Sigmoid colon (tissue), 7 donors: ENCODE data around the gene MFSD6L. TPM values are rescaled to one million over a fixed set of nuclear protein-coding genes. Genes with fewer than 3 reads are reported as not detected.

Experiments
- DNase-seq: peaks from one replicate; pipeline ENCODE4 v3.0.0-alpha.2; 2019
- H3K27ac ChIP-seq, 4 donors: fragments of 200-600 bp; sonication (generic); one replicate each; pipeline ENCODE4 v1.5.1; 2016 to 2019; ENCODE audit warnings: mild to moderate bottlenecking in 1 of 4
- H3K27me3 ChIP-seq, 3 donors: fragments of 200-600 bp; sonication (generic); one replicate each; pipeline ENCODE4 v1.5.1; 2019; ENCODE audit warnings: mild to moderate bottlenecking in 1 of 3
- H3K36me3 ChIP-seq, 4 donors: fragments of 200-600 bp; sonication (generic); one replicate each; pipeline ENCODE4 v1.5.1; 2016 to 2019
- H3K4me1 ChIP-seq, 4 donors: fragments of 200-600 bp; sonication (generic); one replicate each; pipeline ENCODE4 v1.5.1; 2017 to 2019
- H3K4me3 ChIP-seq, 4 donors: fragments of 200-600 bp; sonication (generic); one replicate each; pipeline ENCODE4 v1.5.1; 2017 to 2019; ENCODE audit warnings: mild to moderate bottlenecking in 2 of 4, moderate library complexity in 1 of 4
- H3K9me3 ChIP-seq, 4 donors: fragments of 200-600 bp in 3 of 4; sonication (generic) in 3 of 4; one replicate each; pipeline versions ENCODE4 v1.5.1 to v1.6.1; 2013 to 2019
- EP300 ChIP-seq, 4 donors: sonication (generic); formaldehyde crosslinking; IDR thresholded peaks; one replicate each; pipeline ENCODE4 v1.6.1; 2017; ENCODE audit warnings: antibody characterized with exemption in 4 of 4
- POLR2A ChIP-seq, 2 donors: fragments of 450-650 bp; IDR thresholded peaks; one replicate each; pipeline ENCODE4 v1.6.1; 2016; ENCODE audit warnings: antibody characterized with exemption in 2 of 2, mild to moderate bottlenecking in 2 of 2, moderate library complexity in 2 of 2
- POLR2AphosphoS5 ChIP-seq, 4 donors: sonication (generic); formaldehyde crosslinking; IDR thresholded peaks; one replicate each; pipeline ENCODE4 v1.6.1; 2017; ENCODE audit warnings: antibody characterized with exemption in 4 of 4
- WGBS, 2 donors: extraction: QIAGEN DNeasy Blood & Tissue Kit; methylation state at CpG; one replicate each; pipeline ENCODE4 v1.1.7; 2013; 5-methylcytosine and 5-hydroxymethylcytosine counted together
- intact Hi-C: fragments of 100-400 bp; cut with DNase I; formaldehyde crosslinking; loops from one replicate; pipeline ENCODE4 v1.15.1; 2023
- polyA plus RNA-seq, 3 donors: library from polyadenylated mRNA; stranded (reverse); fragments of 200-250 nt; gene quantifications; one replicate each; pipeline ENCODE4 v1.2.3, GENCODE V29; 2013
- total RNA-seq, 4 donors: library from RNA; depleted of rRNA; stranded (reverse); fragments of >200 nt; gene quantifications; one replicate each; pipeline ENCODE4 v1.1.0, GENCODE V29; 2016
- TF ChIP-seq, protein P1 (sequence below), 4 experiments: fragments of 450-650 bp in 3 of 4; fragments of 200-600 bp in 1 of 4; IDR thresholded peaks; one replicate each; pipeline ENCODE4 v1.5.1; 2016 to 2019; ENCODE audit warnings: antibody characterized with exemption in 4 of 4, mild to moderate bottlenecking in 3 of 4, moderate library complexity in 2 of 4
- donor health status: healthy with polysubstance abuse.
- donor health status: Bipolar disorder and iron deficiency.
- donor health status: healthy.

Gene MFSD6L
- total and polyA plus RNA-seq, 7 donors = 0.69 to 4.9 (median 1.2) TPM; not detected in 4

DNA sequence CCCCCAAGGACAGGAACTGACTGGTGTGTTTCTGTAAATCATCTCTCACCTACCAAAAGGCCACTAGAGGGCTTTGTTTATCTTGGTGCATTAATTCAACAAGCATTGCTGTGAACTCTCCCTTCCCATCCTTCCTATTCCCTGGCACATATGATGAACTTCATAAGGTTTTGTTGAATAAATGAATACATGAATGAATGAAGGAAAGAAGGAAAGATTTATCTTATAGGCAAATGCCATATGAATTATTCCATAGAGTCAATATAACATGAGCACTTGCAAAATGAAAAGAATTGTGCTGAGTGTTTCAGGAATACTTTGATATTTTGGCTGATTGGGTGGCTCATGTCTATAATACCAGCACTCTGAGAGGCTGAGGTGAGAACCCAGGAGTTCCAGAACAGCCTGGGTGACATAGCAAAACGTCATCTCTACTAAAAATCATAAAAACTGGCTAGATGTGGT is 45.2 kb downstream of the MFSD6L start:
- Histone ChIP-seq H3K4me3 (no peak overlapping the region), H3K36me3 (no peaks in the 10 kb centered on the region), H3K27ac (no peak overlapping the region), H3K4me1 (no peaks in the 10 kb centered on the region), H3K9me3 (no peaks in the 10 kb centered on the region), H3K27me3 (peaks cover 0 to 6% (median 2%) of the 10 kb centered on the region in 3 donors)
- intact Hi-C loops = no loop called here
- TF ChIP-seq, protein P1, sequence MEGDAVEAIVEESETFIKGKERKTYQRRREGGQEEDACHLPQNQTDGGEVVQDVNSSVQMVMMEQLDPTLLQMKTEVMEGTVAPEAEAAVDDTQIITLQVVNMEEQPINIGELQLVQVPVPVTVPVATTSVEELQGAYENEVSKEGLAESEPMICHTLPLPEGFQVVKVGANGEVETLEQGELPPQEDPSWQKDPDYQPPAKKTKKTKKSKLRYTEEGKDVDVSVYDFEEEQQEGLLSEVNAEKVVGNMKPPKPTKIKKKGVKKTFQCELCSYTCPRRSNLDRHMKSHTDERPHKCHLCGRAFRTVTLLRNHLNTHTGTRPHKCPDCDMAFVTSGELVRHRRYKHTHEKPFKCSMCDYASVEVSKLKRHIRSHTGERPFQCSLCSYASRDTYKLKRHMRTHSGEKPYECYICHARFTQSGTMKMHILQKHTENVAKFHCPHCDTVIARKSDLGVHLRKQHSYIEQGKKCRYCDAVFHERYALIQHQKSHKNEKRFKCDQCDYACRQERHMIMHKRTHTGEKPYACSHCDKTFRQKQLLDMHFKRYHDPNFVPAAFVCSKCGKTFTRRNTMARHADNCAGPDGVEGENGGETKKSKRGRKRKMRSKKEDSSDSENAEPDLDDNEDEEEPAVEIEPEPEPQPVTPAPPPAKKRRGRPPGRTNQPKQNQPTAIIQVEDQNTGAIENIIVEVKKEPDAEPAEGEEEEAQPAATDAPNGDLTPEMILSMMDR (IDR thresholded peaks at IDR 0.05) = no peak
- TF ChIP-seq POLR2A (IDR thresholded peaks at IDR 0.05) (no peak), EP300 (IDR thresholded peaks at IDR 0.05) (no peak), POLR2AphosphoS5 (IDR thresholded peaks at IDR 0.05) (no peak)
- WGBS, 2 donors = 9 to 42% methylated on average over 1 of the region's 1 CpG
- DNase-seq = no peak

DNA sequence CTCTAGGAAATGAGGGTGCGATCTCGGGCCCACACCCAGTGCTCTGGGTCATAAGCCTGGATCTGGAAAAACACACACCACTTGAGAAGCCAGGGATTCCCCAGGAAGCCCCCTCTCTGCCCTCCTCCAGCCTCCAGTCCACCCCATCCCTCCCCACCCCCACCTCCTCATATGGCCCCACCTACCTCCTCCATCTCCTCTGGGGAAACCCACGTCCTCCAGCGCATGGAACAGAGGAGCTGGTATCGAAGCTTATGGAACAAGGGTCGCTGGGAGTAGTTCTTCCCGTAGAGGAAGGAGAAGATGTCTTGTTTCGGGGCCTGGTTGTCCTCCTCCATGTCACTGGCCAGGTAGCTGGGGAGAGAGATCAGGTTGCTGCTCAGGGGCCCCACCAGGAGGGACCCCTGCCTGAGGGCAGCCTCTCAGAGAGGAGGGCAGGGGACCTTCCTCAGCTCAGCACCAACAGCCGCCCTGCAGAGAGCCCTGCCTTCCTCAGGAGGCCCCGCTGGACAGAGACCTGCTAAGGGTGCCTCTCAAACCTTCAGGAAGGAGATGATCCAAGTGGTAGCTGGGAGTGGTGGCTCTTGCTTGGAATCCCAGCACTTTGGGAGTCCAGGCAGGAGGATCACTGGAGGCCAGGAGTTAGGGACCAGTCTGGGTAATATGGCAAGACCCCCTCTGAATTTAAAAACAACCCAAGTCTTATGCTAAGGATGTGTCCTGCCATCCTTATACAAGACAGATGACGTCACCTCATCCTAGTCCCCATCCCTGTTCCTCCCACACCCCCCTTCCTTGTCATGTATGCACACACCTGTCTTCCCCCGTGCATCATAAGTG is 45.8 kb downstream of the MFSD6L start:
- TF ChIP-seq EP300 (IDR thresholded peaks at IDR 0.05) = no peak
- TF ChIP-seq POLR2A (IDR thresholded peaks at IDR 0.05) = no peak
- no peak for TF ChIP-seq POLR2AphosphoS5 (IDR thresholded peaks at IDR 0.05)
- TF ChIP-seq, protein P1 (IDR thresholded peaks at IDR 0.05) = no peak
- 75 to 80% methylated on average over 12 of the region's 12 CpGs for WGBS, 2 donors
- no peak for DNase-seq
- peaks cover 0 to 5% (median 2%) of the 10 kb centered on the region in 3 donors for H3K27me3 ChIP-seq
- no peaks in the 10 kb centered on the region for H3K4me1 ChIP-seq
- no peaks in the 10 kb centered on the region for H3K36me3 ChIP-seq
- no peak overlapping the region for H3K4me3 ChIP-seq
- no peaks in the 10 kb centered on the region for H3K9me3 ChIP-seq
- intact Hi-C loops = no loop called here
- no peak overlapping the region for H3K27ac ChIP-seq

DNA sequence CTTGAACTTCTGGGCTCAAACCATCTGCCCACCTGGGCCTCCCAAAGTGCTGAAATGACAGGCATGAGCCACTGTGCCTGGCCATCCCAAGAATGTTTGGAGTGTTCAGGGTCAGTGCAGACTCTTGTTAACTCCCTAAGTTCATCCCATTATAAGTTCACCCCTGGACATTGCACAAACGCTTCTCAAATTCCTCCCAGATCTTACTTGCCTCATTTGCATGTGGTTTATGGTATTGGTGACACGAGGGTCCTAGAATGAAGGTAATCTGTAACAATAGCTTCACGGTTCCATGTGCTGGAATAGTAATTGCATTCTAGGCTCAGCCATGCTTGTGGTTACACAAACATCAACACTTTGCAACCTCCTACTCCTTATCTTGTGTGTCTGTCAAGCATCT is 49.5 kb downstream of the MFSD6L start:
- Histone ChIP-seq H3K27me3 (no peaks in the 10 kb centered on the region), H3K27ac (no peak overlapping the region), H3K4me1 (peaks cover 0 to 15% (median 11%) of the 10 kb centered on the region in 4 donors), H3K9me3 (no peaks in the 10 kb centered on the region), H3K4me3 (no peak overlapping the region), H3K36me3 (no peaks in the 10 kb centered on the region)
- DNase-seq = no peak
- WGBS, 2 donors = 56 to 62% methylated on average over 3 of the region's 3 CpGs
- intact Hi-C loops = loop anchor here (10.0 kb wide), 1 partner anchor 115 kb away; the partner anchor contains the start of gene MYH10
- TF ChIP-seq POLR2A (IDR thresholded peaks at IDR 0.05) = no peak
- TF ChIP-seq POLR2AphosphoS5 (IDR thresholded peaks at IDR 0.05) = no peak
- no peak for TF ChIP-seq EP300 (IDR thresholded peaks at IDR 0.05)
- TF ChIP-seq, protein P1 (IDR thresholded peaks at IDR 0.05) = no peak

DNA sequence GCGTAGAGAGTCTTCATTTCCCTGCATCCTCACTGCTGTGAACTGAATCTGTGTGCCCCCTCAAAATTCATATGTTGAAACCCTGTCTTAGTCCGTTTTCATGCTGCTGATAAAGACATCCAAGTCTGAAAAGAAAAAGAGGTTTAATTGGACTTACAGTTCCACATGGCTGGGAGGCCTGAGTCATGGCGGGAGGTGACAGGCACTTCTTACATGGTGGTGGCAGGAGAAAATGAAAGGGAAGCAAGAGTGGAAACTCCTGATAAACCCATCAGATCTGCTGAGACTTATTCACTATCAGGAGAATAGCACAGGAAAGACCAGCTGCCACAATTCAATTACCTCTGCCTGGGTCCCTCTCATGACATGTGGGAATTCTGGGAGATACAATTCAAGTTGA is 51.4 kb downstream of the MFSD6L start:
- 80 to 88% methylated on average over 3 of the region's 3 CpGs for WGBS, 2 donors
- Histone ChIP-seq H3K4me1 (peaks cover 0 to 15% (median 11%) of the 10 kb centered on the region in 4 donors), H3K27ac (no peak overlapping the region), H3K36me3 (no peaks in the 10 kb centered on the region), H3K4me3 (no peak overlapping the region), H3K9me3 (no peaks in the 10 kb centered on the region), H3K27me3 (no peaks in the 10 kb centered on the region)
- no peak for DNase-seq
- intact Hi-C loops = loop anchor here (2.0 to 10.0 kb wide), 2 partner anchors 113 to 173 kb away; partner anchors contain the start of gene MYH10
- TF ChIP-seq EP300 (IDR thresholded peaks at IDR 0.05) = no peak
- no peak for TF ChIP-seq POLR2AphosphoS5 (IDR thresholded peaks at IDR 0.05)
- no peak for TF ChIP-seq POLR2A (IDR thresholded peaks at IDR 0.05)
- TF ChIP-seq, protein P1 (IDR thresholded peaks at IDR 0.05) = no peak

Other genes starting within 250 kb of the MFSD6L start
- 10 to 100 TPM; 22.8 to 34.6 (median 29.0) TPM for gene MYH10, start 168.6 kb downstream of the MFSD6L start, total RNA-seq
- 1 to 10 TPM in 2 of 3 donors, under 1 TPM in 1; 0.92 to 8.4 (median 7.1) TPM for gene MYH10, start 168.6 kb downstream of the MFSD6L start, polyA plus RNA-seq
- not detected for gene CCDC42, start 54.5 kb downstream of the MFSD6L start, total RNA-seq
- under 1 TPM in 1 of 3 donors, not detected in 2; 0.04 TPM for gene CCDC42, start 54.5 kb downstream of the MFSD6L start, polyA plus RNA-seq
- gene SPDYE4, start 40.8 kb downstream of the MFSD6L start, total RNA-seq = not detected
- not detected for gene SPDYE4, start 40.8 kb downstream of the MFSD6L start, polyA plus RNA-seq
- 1 to 10 TPM in 1 of 4 donors, under 1 TPM in 1, not detected in 2; 0.54 to 1.1 TPM for gene PIK3R6, start 68.3 kb upstream of the MFSD6L start, total RNA-seq
- gene PIK3R6, start 68.3 kb upstream of the MFSD6L start, polyA plus RNA-seq = 1 to 10 TPM in 1 of 3 donors, under 1 TPM in 2; 0.69 to 1.2 (median 0.77) TPM
- gene PIK3R5, start 166.3 kb upstream of the MFSD6L start, total RNA-seq = 10 to 100 TPM in 2 of 4 donors, 1 to 10 TPM in 2; 5.4 to 13.6 (median 9.9) TPM
- 10 to 100 TPM in 1 of 3 donors, 1 to 10 TPM in 2; 2.4 to 12.4 (median 3.5) TPM for gene PIK3R5, start 166.3 kb upstream of the MFSD6L start, polyA plus RNA-seq
- gene NTN1, start 222.1 kb upstream of the MFSD6L start, total RNA-seq = 10 to 100 TPM; 10.5 to 20.3 (median 16.3) TPM
- 1 to 10 TPM in 2 of 3 donors, under 1 TPM in 1; 0.69 to 3.3 (median 1.2) TPM for gene NTN1, start 222.1 kb upstream of the MFSD6L start, polyA plus RNA-seq